GOT3 (cell line): ENCODE measurements around the gene CCDC186.
A peak's percentile ranks its signal among the peaks of the same experiment; 100 is the strongest.

ENCODE experiments used
- DNase-seq: peaks from one replicate; lab custom pipeline; 2025; ENCODE audit warnings: mixed read lengths; lab: John Stamatoyannopoulos, UW

Gene CCDC186

DNA sequence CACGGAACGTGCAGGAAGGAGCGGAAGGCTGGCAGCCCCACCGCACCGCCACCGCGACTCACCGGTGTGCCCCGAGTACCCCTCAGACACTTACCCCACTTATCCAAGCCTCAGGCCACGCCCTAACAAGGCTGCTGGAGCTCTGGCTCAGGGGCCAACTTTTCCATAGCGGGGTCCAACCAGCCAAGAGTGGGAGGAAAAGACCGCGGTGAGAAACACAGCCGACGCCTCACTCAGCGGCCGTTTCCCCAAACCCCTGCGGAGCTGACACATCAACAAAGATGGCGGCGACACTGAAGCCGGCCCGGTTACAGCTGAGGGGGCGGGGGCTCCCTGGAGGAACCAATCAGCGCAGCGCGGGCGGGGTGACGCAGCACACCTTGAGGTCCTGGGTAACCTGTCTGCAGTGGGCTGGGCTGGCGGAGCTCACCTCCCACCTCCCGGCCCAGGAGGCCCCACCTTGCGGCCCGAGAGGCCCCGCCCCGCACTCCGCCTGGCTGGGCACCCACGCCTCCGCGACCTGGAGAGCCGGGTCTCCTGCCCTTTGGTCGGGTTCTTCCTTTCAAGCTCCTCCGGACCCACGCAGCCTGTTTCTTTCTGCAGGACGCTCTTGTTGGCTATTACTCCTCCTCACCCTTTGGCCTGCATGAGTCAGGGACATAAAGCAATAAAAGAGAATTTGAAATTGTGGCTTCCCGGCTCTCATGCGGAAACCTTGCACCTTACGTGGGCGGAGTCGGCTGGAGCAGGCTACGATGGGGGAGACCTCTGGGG lies at the start of gene CCDC186:
Gene CCDC186, minus strand, starts transcription at position 283 of the 774 bp plus-strand sequence. CDS start 10,935 bp downstream, outside the sequence.
- peak; percentile 80 for DNase-seq

DNA sequence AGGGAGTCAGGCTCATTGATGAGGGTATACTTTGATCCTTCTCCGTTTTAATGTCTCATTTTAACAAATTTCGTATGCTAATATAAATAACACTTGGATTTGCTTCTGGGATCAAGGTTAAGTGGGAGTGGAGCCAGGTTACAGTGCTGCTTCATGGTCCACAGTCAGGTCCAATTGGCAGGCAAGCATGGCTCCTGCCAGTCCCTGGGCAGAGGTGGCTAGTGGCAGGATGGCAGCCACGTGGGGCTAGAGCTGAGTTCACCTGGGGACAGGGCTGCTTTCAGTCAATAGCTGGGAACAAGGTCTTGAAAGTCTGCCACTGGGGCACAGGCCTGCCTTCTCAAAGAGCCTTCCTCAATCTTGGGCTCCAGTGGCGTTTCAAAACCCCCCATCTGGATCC lies 49.1 kb upstream of the CCDC186 start:
- no peak for DNase-seq

GRCh38 chr10:114221235-114221634 lies 47.2 kb upstream of the CCDC186 start:
- DNase-seq, result no peak

DNA sequence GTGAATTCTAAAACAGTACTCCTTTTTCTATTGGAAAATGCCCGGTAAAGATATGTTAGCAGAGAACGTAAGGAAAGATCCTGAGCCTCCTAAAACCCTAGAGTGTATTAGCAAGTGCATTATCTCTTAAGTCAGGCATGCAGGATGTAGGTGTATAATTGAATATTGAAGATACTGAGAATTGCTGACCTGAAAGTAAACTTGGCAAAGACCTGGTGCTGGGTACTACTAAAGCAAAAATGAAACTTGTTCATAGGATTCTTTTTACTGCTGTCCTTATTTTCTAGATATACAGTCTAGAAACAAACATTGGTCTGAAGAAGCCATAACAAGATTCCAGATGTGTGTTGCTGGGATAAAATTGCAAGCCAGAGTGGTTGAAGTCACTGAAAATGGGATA lies 46.3 kb upstream of the CCDC186 start:
- DNase-seq, result no peak

- no peak for DNase-seq
These were observed 41.0 kb upstream of the CCDC186 start for GRCh38 chr10:114215033-114215432.

DNA sequence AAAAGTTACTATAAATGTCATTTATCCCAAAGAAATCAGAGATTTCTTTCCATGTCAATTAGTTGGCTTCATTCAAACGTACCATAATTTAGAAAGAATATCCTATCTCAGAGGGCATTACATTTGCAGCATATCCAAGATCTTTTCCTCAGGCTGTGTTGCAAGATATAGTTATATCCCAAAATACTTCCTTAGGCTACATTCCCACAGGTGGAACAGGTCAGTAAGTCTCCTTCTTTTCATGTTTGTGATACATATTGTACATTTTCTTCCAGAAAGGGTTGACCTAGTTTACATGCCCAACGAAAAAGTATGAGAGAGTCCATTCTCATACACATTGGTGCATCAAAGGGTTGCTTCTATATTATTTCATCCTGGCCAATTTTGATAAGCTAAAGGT lies 38.1 kb upstream of the CCDC186 start:
- no peak for DNase-seq

GRCh38 chr10:114208351-114208750 lies 34.3 kb upstream of the CCDC186 start:
- no peak for DNase-seq

GRCh38 chr10:114207349-114207748 lies 33.3 kb upstream of the CCDC186 start:
- DNase-seq, result no peak

DNA sequence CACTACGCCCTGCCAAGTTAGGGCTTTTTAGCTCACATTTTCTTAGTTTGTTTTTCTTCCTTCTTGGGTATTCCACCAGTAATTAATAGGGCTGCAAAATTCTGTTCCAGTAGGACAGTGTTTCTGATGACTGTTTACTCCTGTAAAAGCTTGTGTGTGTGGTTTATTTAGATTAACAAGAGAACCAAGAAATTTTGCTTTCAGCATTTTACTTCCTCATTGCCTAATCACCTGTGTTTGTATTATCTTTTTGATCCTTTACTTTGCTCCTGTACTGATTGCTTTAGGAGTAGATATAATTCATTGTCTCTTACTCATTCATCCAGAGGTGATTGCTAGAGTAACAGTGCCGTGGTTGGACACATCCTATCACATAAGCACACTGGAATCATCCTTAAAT lies 32.9 kb upstream of the CCDC186 start:
- DNase-seq, result no peak

DNA sequence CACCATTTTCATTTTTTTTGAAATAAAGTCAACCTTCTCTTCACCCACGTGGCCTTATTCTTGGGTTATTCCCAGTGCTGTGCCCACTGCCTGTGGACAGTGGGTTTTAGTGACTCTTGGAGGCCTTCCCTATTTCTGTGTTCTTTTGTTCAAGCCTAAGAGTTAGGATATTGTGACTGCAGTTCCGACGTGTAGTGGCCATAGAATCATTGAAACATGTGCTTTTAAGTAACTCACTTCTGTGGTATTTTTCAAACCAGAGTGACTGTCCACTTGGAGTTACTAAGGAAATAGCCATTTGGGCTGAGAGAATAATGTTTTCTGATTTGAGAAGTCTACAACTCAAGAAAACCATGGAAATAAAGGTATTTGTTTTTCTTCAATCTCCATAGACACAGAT lies 28.8 kb upstream of the CCDC186 start:
- DNase-seq, result no peak

- no peak for DNase-seq
These were observed 25.2 kb upstream of the CCDC186 start for GRCh38 chr10:114199239-114199638.

GRCh38 chr10:114195079-114195478 lies 21.1 kb upstream of the CCDC186 start:
- no peak for DNase-seq

DNA sequence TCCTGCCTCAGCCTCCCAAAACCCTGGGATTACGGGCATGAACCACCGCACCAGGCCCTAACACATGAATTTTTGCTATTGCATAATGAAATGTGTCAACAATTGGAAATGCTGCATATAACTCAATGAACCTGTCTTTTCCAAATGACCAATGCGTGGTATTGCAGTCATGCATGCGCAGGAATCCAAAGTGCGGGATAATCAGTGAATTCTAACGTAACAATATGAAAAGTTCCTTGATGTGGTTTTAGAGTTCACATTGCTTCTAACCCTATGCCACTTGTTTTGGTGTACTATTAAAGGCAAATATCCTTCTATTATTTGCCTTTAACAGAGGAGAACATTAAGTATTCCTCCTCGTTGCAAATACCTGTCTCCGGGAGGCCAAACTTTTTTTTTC lies 15.7 kb upstream of the CCDC186 start:
- no peak for DNase-seq

GRCh38 chr10:114188900-114189299 lies 14.9 kb upstream of the CCDC186 start:
- no peak for DNase-seq

DNA sequence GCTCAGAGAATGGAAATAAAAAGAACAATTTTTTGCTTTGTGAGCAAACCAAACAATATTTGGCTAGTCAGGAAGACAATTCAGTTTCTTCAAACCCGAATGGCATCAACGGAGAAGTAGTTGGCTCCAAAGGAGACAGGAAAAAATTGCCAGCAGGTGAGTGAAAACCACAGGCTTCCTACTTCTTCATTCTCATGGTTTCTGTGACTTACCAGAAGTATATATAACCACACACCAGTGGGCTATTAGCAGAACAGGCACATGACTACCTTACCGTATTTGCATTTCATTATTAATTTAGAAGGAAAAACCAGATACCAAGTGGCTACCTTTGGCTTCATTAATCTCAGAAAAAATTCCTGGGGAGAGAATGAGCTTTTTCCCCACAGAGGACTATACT lies 14.0 kb upstream of the CCDC186 start:
- no peak for DNase-seq

DNA sequence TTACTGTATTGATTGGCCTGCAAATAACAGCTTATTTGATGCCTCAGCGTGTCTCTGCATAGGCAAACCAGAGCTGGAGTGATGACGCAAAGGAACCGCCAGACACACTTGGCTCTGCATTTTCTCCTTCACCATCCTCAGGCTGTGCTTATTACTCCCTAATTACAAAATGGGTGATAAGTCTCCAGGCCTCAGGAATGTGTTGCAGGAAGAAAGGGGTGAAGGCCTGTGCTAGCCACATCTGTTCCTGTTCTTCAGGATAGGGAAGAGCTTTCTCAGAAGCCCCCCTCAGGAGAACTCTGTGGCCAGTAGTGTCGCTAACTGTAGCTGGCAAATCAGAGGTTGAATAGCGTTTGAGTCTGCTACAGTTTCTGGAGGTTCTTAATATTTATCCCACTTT lies 10.3 kb upstream of the CCDC186 start:
- DNase-seq, result no peak

DNA sequence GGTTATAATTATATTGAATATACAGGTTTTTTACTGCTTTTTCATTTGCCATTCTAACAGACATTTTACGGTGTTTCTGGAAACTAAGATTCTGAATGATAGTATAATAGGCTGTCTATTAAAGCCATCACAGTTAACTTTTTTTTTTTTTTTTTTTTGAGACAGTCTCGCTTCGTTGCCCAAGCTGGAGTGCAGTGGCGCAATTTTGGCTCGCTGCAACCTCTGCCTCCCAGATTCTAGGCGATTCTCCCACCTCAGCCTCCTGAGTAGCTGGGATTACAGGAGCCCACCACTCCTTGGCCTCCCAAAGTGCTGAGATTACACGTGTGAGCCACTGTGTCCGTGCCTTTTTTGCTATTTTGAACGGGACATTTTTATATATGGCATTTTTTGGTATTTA lies 9.6 kb upstream of the CCDC186 start:
- DNase-seq, result no peak

GRCh38 chr10:114181971-114182370 lies 8.0 kb upstream of the CCDC186 start:
- no peak for DNase-seq

DNA sequence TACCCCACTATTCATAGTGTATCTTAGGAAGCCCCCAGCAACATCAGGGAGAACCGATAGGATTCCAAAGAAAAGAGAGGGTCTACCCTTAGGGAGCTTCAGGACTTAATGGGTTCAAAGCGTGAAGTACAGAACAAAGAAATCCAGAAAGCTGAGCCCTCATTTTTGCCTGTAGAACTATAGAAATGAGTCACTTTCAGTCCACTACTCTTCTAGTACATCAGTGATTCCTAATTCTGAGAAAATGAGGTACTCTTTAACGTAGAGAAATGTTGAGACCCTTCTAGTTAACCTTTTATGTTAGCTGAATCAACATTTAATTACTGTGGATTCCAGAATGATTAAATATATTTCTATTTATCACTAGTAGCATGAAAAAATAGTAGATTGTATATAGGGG lies 6.9 kb upstream of the CCDC186 start:
- DNase-seq, result no peak

GRCh38 chr10:114179747-114180146 lies 5.7 kb upstream of the CCDC186 start:
- no peak for DNase-seq

DNA sequence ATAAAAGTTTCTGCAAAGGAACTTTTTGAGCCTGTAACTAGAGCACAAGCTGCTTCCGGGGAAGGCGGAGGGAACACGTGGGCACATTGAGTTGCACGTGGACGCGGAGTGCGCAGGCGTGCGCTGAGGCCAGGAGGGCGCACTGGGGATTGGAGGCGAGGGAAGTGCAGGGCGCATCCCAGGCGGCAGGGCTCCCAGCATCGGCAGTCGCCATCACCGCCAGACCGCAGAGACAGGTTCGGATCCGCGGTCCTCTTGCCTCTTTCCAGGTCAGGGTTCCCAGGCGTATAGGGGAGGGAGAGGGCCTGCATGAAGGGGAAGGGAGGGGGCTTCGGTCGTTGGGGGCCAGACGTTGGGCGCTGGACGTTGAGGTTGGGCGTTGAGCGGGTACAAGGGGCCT lies 5.1 kb upstream of the CCDC186 start, which contains the start of gene TDRD1:
Gene TDRD1, plus strand, starts transcription at position 206 of the 400 bp plus-strand sequence. CDS start 8,479 bp downstream, outside the sequence.
- no peak for DNase-seq

DNA sequence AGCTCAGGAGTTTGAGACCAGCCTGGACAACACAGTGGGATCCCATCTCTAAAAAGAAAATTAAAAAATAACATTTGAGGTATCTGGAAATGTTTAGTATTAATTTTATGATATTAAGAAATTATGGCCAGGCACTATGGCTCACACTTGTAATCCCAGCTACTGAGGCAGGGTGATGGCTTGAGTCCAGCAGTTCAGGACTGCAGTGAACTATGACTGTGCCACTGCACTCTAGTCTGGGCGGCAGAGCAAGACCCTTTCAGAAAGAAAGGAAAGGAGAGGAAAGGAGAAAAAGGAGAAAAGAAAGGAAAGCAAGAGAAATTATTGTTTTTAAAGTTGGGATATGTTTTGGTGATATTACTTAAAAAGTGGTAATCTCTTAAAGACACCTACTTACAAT lies 2.5 kb upstream of the CCDC186 start:
- DNase-seq, result no peak

GRCh38 chr10:114175667-114176066 lies 1.7 kb upstream of the CCDC186 start:
- no peak for DNase-seq

- no peak for DNase-seq
These were observed 739 bp upstream of the CCDC186 start for GRCh38 chr10:114174695-114175188.
